HepG2 (cell line): ENCODE data around the gene ACBD6. TPM values are rescaled to one million over a fixed set of nuclear protein-coding genes. Genes with fewer than 3 reads are reported as not detected.

Source experiments
- CCAR2 ChIP-seq: fragments of 200-400 bp; formaldehyde crosslinking; optimal IDR thresholded peaks from 2 replicates; pipeline ENCODE3; 2018; ENCODE audit warnings: low read depth, mild to moderate bottlenecking, low read length, moderate library complexity
- DMTF1 ChIP-seq: sonication (generic); formaldehyde crosslinking; IDR thresholded peaks from 2 replicates; pipeline ENCODE4 v1.4.0; 2020; ENCODE audit warnings: mild to moderate bottlenecking, missing genetic modification reagents
- E2F1 ChIP-seq: sonication (generic); formaldehyde crosslinking; IDR thresholded peaks from 2 replicates; pipeline ENCODE4 v1.5.0; 2020; ENCODE audit warnings: missing genetic modification reagents
- FLYWCH1 ChIP-seq: sonication (generic); formaldehyde crosslinking; IDR thresholded peaks from 2 replicates; pipeline ENCODE4 v1.8.1; 2023; ENCODE audit warnings: mild to moderate bottlenecking, missing genetic modification reagents
- HNRNPLL ChIP-seq: fragments of 200-400 bp; formaldehyde crosslinking; IDR thresholded peaks from 2 replicates; pipeline ENCODE4 v1.6.1; 2017; ENCODE audit warnings: mild to moderate bottlenecking, low read depth, low read length; ENCODE audit not compliant: poor library complexity, severe bottlenecking
- MATR3 ChIP-seq: sonication (generic); formaldehyde crosslinking; IDR thresholded peaks from 2 replicates; pipeline ENCODE4 v1.4.0; 2020; ENCODE audit warnings: missing genetic modification reagents
- MEIS1 ChIP-seq: sonication (generic); formaldehyde crosslinking; IDR thresholded peaks from 2 replicates; pipeline ENCODE4 v1.9.0; 2021; ENCODE audit warnings: mild to moderate bottlenecking, missing genetic modification reagents, moderate library complexity, borderline replicate concordance
- NAIF1 ChIP-seq: sonication (generic); formaldehyde crosslinking; IDR thresholded peaks from 2 replicates; pipeline ENCODE4 v1.5.0; 2020; ENCODE audit warnings: mild to moderate bottlenecking, missing genetic modification reagents, borderline replicate concordance
- PHF8 ChIP-seq: sonication (generic); formaldehyde crosslinking; IDR thresholded peaks from 2 replicates; pipeline ENCODE4 v1.5.0; 2020; ENCODE audit warnings: missing genetic modification reagents
- RORA ChIP-seq: sonication (generic); formaldehyde crosslinking; IDR thresholded peaks from 2 replicates; pipeline ENCODE4 v1.5.0; 2020; ENCODE audit warnings: mild to moderate bottlenecking, missing genetic modification reagents, moderate library complexity
- STAT5B ChIP-seq: sonication (generic); formaldehyde crosslinking; IDR thresholded peaks from 2 replicates; pipeline ENCODE4 v1.4.0; 2020; ENCODE audit warnings: missing genetic modification reagents
- ZBTB20 ChIP-seq: sonication (generic); formaldehyde crosslinking; IDR thresholded peaks from 2 replicates; pipeline ENCODE4 v1.8.1; 2023; ENCODE audit warnings: missing genetic modification reagents, low read depth, mild to moderate bottlenecking, borderline replicate concordance
- ZBTB38 ChIP-seq: sonication (generic); formaldehyde crosslinking; IDR thresholded peaks from 2 replicates; pipeline ENCODE4 v1.5.1; 2020; ENCODE audit warnings: mild to moderate bottlenecking, missing genetic modification reagents
- ZC3H4 ChIP-seq: sonication (generic); formaldehyde crosslinking; IDR thresholded peaks from 2 replicates; pipeline ENCODE4 v1.4.0; 2020; ENCODE audit warnings: missing genetic modification reagents, borderline replicate concordance
- ZFP1 ChIP-seq: IDR thresholded peaks from 2 replicates; pipeline ENCODE4 v1.6.1; 2016
- ZNF10 ChIP-seq: sonication (generic); formaldehyde crosslinking; IDR thresholded peaks from 2 replicates; pipeline ENCODE4 v1.4.0; 2020; ENCODE audit warnings: mild to moderate bottlenecking, low read depth, missing genetic modification reagents, borderline replicate concordance
- ZNF292 ChIP-seq: sonication (generic); formaldehyde crosslinking; IDR thresholded peaks from 2 replicates; pipeline ENCODE4 v1.8.1; 2022; ENCODE audit warnings: mild to moderate bottlenecking, low read depth, missing genetic modification reagents, borderline replicate concordance
- ZNF572 ChIP-seq: sonication (generic); formaldehyde crosslinking; IDR thresholded peaks from 2 replicates; pipeline ENCODE4 v1.5.1; 2020; ENCODE audit warnings: mild to moderate bottlenecking, missing genetic modification reagents
- ZNF841 ChIP-seq: sonication (generic); formaldehyde crosslinking; IDR thresholded peaks from 2 replicates; pipeline ENCODE4 v1.8.1; 2023; ENCODE audit warnings: missing genetic modification reagents, borderline replicate concordance
- ZNF891 ChIP-seq: sonication (generic); formaldehyde crosslinking; IDR thresholded peaks from 2 replicates; pipeline ENCODE4 v1.5.0; 2020; ENCODE audit warnings: mild to moderate bottlenecking, missing genetic modification reagents
- polyA plus RNA-seq, 8 experiments: library from polyadenylated mRNA; depleted of rRNA in 3 of 8; stranded (reverse) in 7 of 8; unstranded in 1 of 8; fragments of >200 nt; fragmentation: Illumina TruSeq in 4 of 8; extraction: Trizol in 4 of 8; gene quantifications; 2 replicates each; pipeline versions ENCODE4 v1.2.1 to v1.2.3, GENCODE V29; 2011 to 2016; ENCODE audit warnings: low read depth in 4 of 8, missing spikeins in 1 of 8, mixed read lengths in 1 of 8; ENCODE audit not compliant: insufficient read depth in 1 of 8
- total RNA-seq, 5 experiments: library from RNA; depleted of rRNA; stranded (reverse); fragments of >200 nt; fragmentation: Illumina TruSeq; extraction: Trizol; gene quantifications; 2 replicates each; pipeline ENCODE4 v1.2.3, GENCODE V29; 2016; ENCODE audit warnings: low read depth in 1 of 5
- TF ChIP-seq, protein P1 (sequence below): fragments of 450-650 bp; IDR thresholded peaks from 2 replicates; pipeline ENCODE4 v1.6.1; 2017
- TF ChIP-seq, protein P2 (sequence below): sonication (generic); formaldehyde crosslinking; IDR thresholded peaks from 2 replicates; pipeline ENCODE4 v1.8.0; 2022; ENCODE audit warnings: missing genetic modification reagents, mild to moderate bottlenecking, moderate library complexity, borderline replicate concordance
- TF ChIP-seq, protein P3 (sequence below), 2 experiments: fragments of 450-650 bp in 1 of 2; sonication (generic) in 1 of 2; formaldehyde crosslinking; IDR thresholded peaks; 2 replicates each; pipeline versions ENCODE4 v1.5.0 to v1.8.0; 2020 to 2022; ENCODE audit warnings: mild to moderate bottlenecking in 1 of 2, missing genetic modification reagents in 1 of 2

ACBD6 gene
- total and polyA plus RNA-seq, 2 of the 13 experiments (the other 11 are each of a cell fraction or from before 2014, with no cell fraction given): 33.5 to 47.2 TPM

GRCh38 chr1:180501865-180502360 lies 464 bp downstream of the ACBD6 start (continued):
- no peak for TF ChIP-seq ZC3H4 (CRISPR knock-in tag)
- no peak for TF ChIP-seq ZBTB20 (CRISPR knock-in tag)
- no peak for TF ChIP-seq STAT5B (CRISPR knock-in tag)
- TF ChIP-seq DMTF1 (CRISPR knock-in tag): no peak
- no peak for TF ChIP-seq FLYWCH1 (CRISPR knock-in tag)
- TF ChIP-seq ZNF292 (CRISPR knock-in tag): no peak
- no peak for TF ChIP-seq E2F1 (CRISPR knock-in tag)
- 0 out of 2 replicates have a peak, but pooled peaks have one; percentile 7 for TF ChIP-seq ZFP1 (CRISPR knock-in tag)
- TF ChIP-seq MATR3 (CRISPR knock-in tag): no peak
- no peak for TF ChIP-seq ZNF891
- no peak for TF ChIP-seq ZBTB38
- TF ChIP-seq, protein P1, sequence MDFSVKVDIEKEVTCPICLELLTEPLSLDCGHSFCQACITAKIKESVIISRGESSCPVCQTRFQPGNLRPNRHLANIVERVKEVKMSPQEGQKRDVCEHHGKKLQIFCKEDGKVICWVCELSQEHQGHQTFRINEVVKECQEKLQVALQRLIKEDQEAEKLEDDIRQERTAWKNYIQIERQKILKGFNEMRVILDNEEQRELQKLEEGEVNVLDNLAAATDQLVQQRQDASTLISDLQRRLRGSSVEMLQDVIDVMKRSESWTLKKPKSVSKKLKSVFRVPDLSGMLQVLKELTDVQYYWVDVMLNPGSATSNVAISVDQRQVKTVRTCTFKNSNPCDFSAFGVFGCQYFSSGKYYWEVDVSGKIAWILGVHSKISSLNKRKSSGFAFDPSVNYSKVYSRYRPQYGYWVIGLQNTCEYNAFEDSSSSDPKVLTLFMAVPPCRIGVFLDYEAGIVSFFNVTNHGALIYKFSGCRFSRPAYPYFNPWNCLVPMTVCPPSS: no peak
- TF ChIP-seq, protein P2, sequence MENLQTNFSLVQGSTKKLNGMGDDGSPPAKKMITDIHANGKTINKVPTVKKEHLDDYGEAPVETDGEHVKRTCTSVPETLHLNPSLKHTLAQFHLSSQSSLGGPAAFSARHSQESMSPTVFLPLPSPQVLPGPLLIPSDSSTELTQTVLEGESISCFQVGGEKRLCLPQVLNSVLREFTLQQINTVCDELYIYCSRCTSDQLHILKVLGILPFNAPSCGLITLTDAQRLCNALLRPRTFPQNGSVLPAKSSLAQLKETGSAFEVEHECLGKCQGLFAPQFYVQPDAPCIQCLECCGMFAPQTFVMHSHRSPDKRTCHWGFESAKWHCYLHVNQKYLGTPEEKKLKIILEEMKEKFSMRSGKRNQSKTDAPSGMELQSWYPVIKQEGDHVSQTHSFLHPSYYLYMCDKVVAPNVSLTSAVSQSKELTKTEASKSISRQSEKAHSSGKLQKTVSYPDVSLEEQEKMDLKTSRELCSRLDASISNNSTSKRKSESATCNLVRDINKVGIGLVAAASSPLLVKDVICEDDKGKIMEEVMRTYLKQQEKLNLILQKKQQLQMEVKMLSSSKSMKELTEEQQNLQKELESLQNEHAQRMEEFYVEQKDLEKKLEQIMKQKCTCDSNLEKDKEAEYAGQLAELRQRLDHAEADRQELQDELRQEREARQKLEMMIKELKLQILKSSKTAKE (CRISPR knock-in tag): peak; percentile 10; the same call in 1 of the 2 replicates
- TF ChIP-seq ZNF572: 0 out of 2 replicates have a peak, but pooled peaks have one; percentile 33
- TF ChIP-seq PHF8 (CRISPR knock-in tag): no peak
- no peak for TF ChIP-seq RORA (CRISPR knock-in tag)
- no peak for TF ChIP-seq MEIS1 (CRISPR knock-in tag)
- no peak for TF ChIP-seq ZNF10 (CRISPR knock-in tag)
- no peak for TF ChIP-seq NAIF1
- no peak for TF ChIP-seq HNRNPLL
- no peak for TF ChIP-seq ZNF841 (CRISPR knock-in tag)
- no peak for TF ChIP-seq CCAR2
- TF ChIP-seq, protein P3, sequence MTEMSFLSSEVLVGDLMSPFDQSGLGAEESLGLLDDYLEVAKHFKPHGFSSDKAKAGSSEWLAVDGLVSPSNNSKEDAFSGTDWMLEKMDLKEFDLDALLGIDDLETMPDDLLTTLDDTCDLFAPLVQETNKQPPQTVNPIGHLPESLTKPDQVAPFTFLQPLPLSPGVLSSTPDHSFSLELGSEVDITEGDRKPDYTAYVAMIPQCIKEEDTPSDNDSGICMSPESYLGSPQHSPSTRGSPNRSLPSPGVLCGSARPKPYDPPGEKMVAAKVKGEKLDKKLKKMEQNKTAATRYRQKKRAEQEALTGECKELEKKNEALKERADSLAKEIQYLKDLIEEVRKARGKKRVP (CRISPR knock-in tag; IDR thresholded peaks at IDR 0.05): no peak
